ENCODE measurements around the gene SNTG2. TPM values are rescaled to one million over a fixed set of nuclear protein-coding genes. Genes with fewer than 3 reads are reported as not detected.

SNTG2 gene
- total RNA-seq, 1 donor from 2014 or later = 1.9 TPM

DNA sequence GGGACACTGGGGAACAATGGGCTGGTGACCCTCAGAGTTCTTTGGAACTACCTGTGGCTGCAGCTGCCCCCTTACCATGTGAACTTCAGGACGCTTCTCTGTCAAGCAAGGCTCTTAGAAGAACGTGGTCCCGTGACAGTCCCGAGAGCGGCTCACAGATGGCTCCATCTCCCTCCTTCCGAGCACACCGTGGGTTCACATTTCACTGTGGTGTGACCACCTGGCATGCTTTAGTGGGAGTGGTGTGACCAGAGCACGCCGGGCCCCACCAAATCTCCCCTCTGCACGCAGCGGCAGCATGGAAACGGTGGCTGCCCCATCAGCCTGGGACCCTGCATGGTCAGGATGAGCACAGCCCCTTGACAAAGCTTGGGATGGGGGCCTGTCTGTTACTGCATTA lies 452.9 kb downstream of the SNTG2 start:
- Histone ChIP-seq H3K27ac (ENCODE audit: low read depth, low read length) (no peak overlapping the region), H3K9me3 (ENCODE audit: insufficient read depth, low read depth, low read length) (no peaks in the 10 kb centered on the region), H3K79me2 (ENCODE audit: insufficient read depth, low read length) (no peaks in the 10 kb centered on the region), H4K20me1 (ENCODE audit: insufficient read depth, low read length) (no peaks in the 10 kb centered on the region), H3K27me3 (ENCODE audit: insufficient read depth, low read length) (no peaks in the 10 kb centered on the region), H3K9ac (ENCODE audit: low read length) (no peak overlapping the region), H3K4me3 (ENCODE audit: insufficient read depth, low read depth, low read length) (no peak overlapping the region), H2AFZ (ENCODE audit: low read depth, low read length) (no peak overlapping the region), H3K4me1 (ENCODE audit: insufficient read depth, low read length) (no peaks in the 10 kb centered on the region), H3K4me2 (ENCODE audit: low read length) (no peak overlapping the region), H3K36me3 (ENCODE audit: insufficient read depth, low read length) (no peaks in the 10 kb centered on the region)
- Mint-ChIP-seq H3K27ac (ENCODE audit: unreplicated experiment) (no peak overlapping the region), H3K9me3 (ENCODE audit: unreplicated experiment) (peaks cover 2% of the 10 kb centered on the region), H3K27me3 (ENCODE audit: low read depth, unreplicated experiment) (peaks cover 28% of the 10 kb centered on the region), H3K4me1 (ENCODE audit: low read depth, unreplicated experiment) (no peaks in the 10 kb centered on the region), H3K4me3 (ENCODE audit: unreplicated experiment) (no peak overlapping the region), H3K36me3 (ENCODE audit: low read depth, unreplicated experiment) (no peaks in the 10 kb centered on the region)
- no peak for TF ChIP-seq EZH2 (IDR thresholded peaks at IDR 0.05; ENCODE audit: insufficient read depth, low read length)
- TF ChIP-seq, protein P1, sequence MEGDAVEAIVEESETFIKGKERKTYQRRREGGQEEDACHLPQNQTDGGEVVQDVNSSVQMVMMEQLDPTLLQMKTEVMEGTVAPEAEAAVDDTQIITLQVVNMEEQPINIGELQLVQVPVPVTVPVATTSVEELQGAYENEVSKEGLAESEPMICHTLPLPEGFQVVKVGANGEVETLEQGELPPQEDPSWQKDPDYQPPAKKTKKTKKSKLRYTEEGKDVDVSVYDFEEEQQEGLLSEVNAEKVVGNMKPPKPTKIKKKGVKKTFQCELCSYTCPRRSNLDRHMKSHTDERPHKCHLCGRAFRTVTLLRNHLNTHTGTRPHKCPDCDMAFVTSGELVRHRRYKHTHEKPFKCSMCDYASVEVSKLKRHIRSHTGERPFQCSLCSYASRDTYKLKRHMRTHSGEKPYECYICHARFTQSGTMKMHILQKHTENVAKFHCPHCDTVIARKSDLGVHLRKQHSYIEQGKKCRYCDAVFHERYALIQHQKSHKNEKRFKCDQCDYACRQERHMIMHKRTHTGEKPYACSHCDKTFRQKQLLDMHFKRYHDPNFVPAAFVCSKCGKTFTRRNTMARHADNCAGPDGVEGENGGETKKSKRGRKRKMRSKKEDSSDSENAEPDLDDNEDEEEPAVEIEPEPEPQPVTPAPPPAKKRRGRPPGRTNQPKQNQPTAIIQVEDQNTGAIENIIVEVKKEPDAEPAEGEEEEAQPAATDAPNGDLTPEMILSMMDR (IDR thresholded peaks at IDR 0.05; ENCODE audit: insufficient read depth, low read depth, low read length) = no peak
- no peak for DNase-seq (ENCODE audit: low read depth)
- no peak for FAIRE-seq

GRCh38 chr2:1405124-1405523 lies 454.5 kb downstream of the SNTG2 start:
- Histone ChIP-seq H3K36me3 (ENCODE audit: insufficient read depth, low read length) (no peaks in the 10 kb centered on the region), H4K20me1 (ENCODE audit: insufficient read depth, low read length) (no peaks in the 10 kb centered on the region), H3K9me3 (ENCODE audit: insufficient read depth, low read depth, low read length) (no peaks in the 10 kb centered on the region), H3K9ac (ENCODE audit: low read length) (no peak overlapping the region), H3K79me2 (ENCODE audit: insufficient read depth, low read length) (no peaks in the 10 kb centered on the region), H2AFZ (ENCODE audit: low read depth, low read length) (no peak overlapping the region), H3K27ac (ENCODE audit: low read depth, low read length) (no peak overlapping the region), H3K4me1 (ENCODE audit: insufficient read depth, low read length) (no peaks in the 10 kb centered on the region), H3K4me2 (ENCODE audit: low read length) (no peak overlapping the region), H3K27me3 (ENCODE audit: insufficient read depth, low read length) (no peaks in the 10 kb centered on the region), H3K4me3 (ENCODE audit: insufficient read depth, low read depth, low read length) (no peak overlapping the region)
- Mint-ChIP-seq H3K9me3 (ENCODE audit: unreplicated experiment) (peaks cover 2% of the 10 kb centered on the region), H3K4me3 (ENCODE audit: unreplicated experiment) (no peak overlapping the region), H3K27me3 (ENCODE audit: low read depth, unreplicated experiment) (peaks cover 19% of the 10 kb centered on the region), H3K36me3 (ENCODE audit: low read depth, unreplicated experiment) (no peaks in the 10 kb centered on the region), H3K27ac (ENCODE audit: unreplicated experiment) (no peak overlapping the region), H3K4me1 (ENCODE audit: low read depth, unreplicated experiment) (no peaks in the 10 kb centered on the region)
- no peak for TF ChIP-seq EZH2 (IDR thresholded peaks at IDR 0.05; ENCODE audit: insufficient read depth, low read length)
- TF ChIP-seq, protein P1 (IDR thresholded peaks at IDR 0.05; ENCODE audit: insufficient read depth, low read depth, low read length) = no peak
- no peak for FAIRE-seq
- no peak for DNase-seq (ENCODE audit: low read depth)

- FAIRE-seq = no peak
- no peak overlapping the region for H3K27ac Mint-ChIP-seq (ENCODE audit: unreplicated experiment)
- Histone ChIP-seq H3K9ac (ENCODE audit: low read length) (no peak overlapping the region), H4K20me1 (ENCODE audit: insufficient read depth, low read length) (no peaks in the 10 kb centered on the region), H3K4me2 (ENCODE audit: low read length) (no peak overlapping the region), H3K4me3 (ENCODE audit: insufficient read depth, low read depth, low read length) (no peak overlapping the region), H3K36me3 (ENCODE audit: insufficient read depth, low read length) (no peaks in the 10 kb centered on the region), H3K27ac (ENCODE audit: low read depth, low read length) (no peak overlapping the region), H3K4me1 (ENCODE audit: insufficient read depth, low read length) (no peaks in the 10 kb centered on the region), H2AFZ (ENCODE audit: low read depth, low read length) (no peak overlapping the region), H3K79me2 (ENCODE audit: insufficient read depth, low read length) (no peaks in the 10 kb centered on the region), H3K9me3 (ENCODE audit: insufficient read depth, low read depth, low read length) (no peaks in the 10 kb centered on the region), H3K27me3 (ENCODE audit: insufficient read depth, low read length) (no peaks in the 10 kb centered on the region)
- no peak for DNase-seq (ENCODE audit: low read depth)
- H3K4me3 Mint-ChIP-seq (ENCODE audit: unreplicated experiment) = no peak overlapping the region
- peaks cover 23% of the 10 kb centered on the region for H3K27me3 Mint-ChIP-seq (ENCODE audit: low read depth, unreplicated experiment)
- peaks cover 2% of the 10 kb centered on the region for H3K9me3 Mint-ChIP-seq (ENCODE audit: unreplicated experiment)
- H3K36me3 Mint-ChIP-seq (ENCODE audit: low read depth, unreplicated experiment) = no peaks in the 10 kb centered on the region
- H3K4me1 Mint-ChIP-seq (ENCODE audit: low read depth, unreplicated experiment) = no peaks in the 10 kb centered on the region
- no peak for TF ChIP-seq EZH2 (IDR thresholded peaks at IDR 0.05; ENCODE audit: insufficient read depth, low read length)
- TF ChIP-seq, protein P1 (IDR thresholded peaks at IDR 0.05; ENCODE audit: insufficient read depth, low read depth, low read length) = no peak
Measured at GRCh38 chr2:1405967-1406366, 455.3 kb downstream of the SNTG2 start.
